ENCODE results near the gene COQ8A.

COQ8A gene

GRCh38 chr1:226904772-226905171 is 35.3 kb upstream of the COQ8A start:
- in situ Hi-C loops (cut with MboI; ENCODE audit: low sequenced_read_pairs, unreplicated experiment), result loop anchor here (25.0 kb wide), 1 partner anchor 533 kb away; no protein-coding TSS in a partner anchor
- no peak for TF ChIP-seq CTCF (IDR thresholded peaks at IDR 0.05; ENCODE audit: borderline replicate concordance, control extremely low read depth, extremely low read depth, insufficient read depth, missing control alignments)
- no peak for DNase-seq (ENCODE audit: low spot score)

- TF ChIP-seq CTCF (IDR thresholded peaks at IDR 0.05; ENCODE audit: borderline replicate concordance, control extremely low read depth, extremely low read depth, insufficient read depth, missing control alignments), result no peak
- in situ Hi-C loops (cut with MboI; ENCODE audit: low sequenced_read_pairs, unreplicated experiment), result loop anchor here (25.0 kb wide), 1 partner anchor 529 kb away; no protein-coding TSS in a partner anchor
- no peak for DNase-seq (ENCODE audit: low spot score)
These were observed 31.7 kb upstream of the COQ8A start for GRCh38 chr1:226908419-226908818.

DNA sequence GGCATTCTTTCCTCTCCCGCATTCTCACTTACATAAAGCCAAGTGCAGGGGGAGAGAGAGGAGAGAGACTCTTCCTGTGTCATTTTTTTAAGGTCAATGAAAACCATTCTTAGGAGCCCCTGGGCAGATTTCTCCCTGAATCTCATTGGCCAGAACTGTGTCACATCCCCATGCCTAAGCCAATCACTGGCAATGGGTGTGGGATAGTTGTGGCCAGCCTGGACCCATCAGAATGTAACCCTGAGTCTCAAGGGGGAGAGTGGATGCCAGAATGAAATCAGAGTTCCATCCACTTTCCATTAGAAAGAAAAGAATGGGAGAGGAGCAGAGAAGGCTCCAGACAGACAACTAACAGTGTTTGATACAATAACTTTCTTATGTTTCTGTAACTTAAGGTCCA is 31.2 kb upstream of the COQ8A start:
- TF ChIP-seq CTCF (IDR thresholded peaks at IDR 0.05; ENCODE audit: borderline replicate concordance, control extremely low read depth, extremely low read depth, insufficient read depth, missing control alignments), result no peak
- DNase-seq (ENCODE audit: low spot score), result no peak
- in situ Hi-C loops (cut with MboI; ENCODE audit: low sequenced_read_pairs, unreplicated experiment), result loop anchor here (25.0 kb wide), 1 partner anchor 528 kb away; no protein-coding TSS in a partner anchor

- in situ Hi-C loops (cut with MboI; ENCODE audit: low sequenced_read_pairs, unreplicated experiment), result loop anchor here (25.0 kb wide), 1 partner anchor 525 kb away; no protein-coding TSS in a partner anchor
These were observed 27.4 kb upstream of the COQ8A start for GRCh38 chr1:226912587-226913176.

GRCh38 chr1:226915672-226915995 is 24.5 kb upstream of the COQ8A start:
- in situ Hi-C loops (cut with MboI; ENCODE audit: low sequenced_read_pairs, unreplicated experiment), result loop anchor here (25.0 kb wide), 1 partner anchor 522 kb away; no protein-coding TSS in a partner anchor
- DNase-seq (ENCODE audit: low spot score), result no peak
- no peak for TF ChIP-seq CTCF (IDR thresholded peaks at IDR 0.05; ENCODE audit: borderline replicate concordance, control extremely low read depth, extremely low read depth, insufficient read depth, missing control alignments)

More at GRCh38 chr1:226912587-226913176, 27.4 kb upstream of the COQ8A start:
- TF ChIP-seq CTCF (IDR thresholded peaks at IDR 0.05; ENCODE audit: borderline replicate concordance, control extremely low read depth, extremely low read depth, insufficient read depth, missing control alignments), result peak; percentile 55
- DNase-seq (ENCODE audit: low spot score), result peak; percentile 76

- in situ Hi-C loops (cut with MboI; ENCODE audit: low sequenced_read_pairs, unreplicated experiment), result loop anchor here (25.0 kb wide), 1 partner anchor 521 kb away; no protein-coding TSS in a partner anchor
- DNase-seq (ENCODE audit: low spot score), result no peak
- TF ChIP-seq CTCF (IDR thresholded peaks at IDR 0.05; ENCODE audit: borderline replicate concordance, control extremely low read depth, extremely low read depth, insufficient read depth, missing control alignments), result no peak
These were observed 23.6 kb upstream of the COQ8A start for GRCh38 chr1:226916497-226916896.
